Erythroblast (primary cell): ENCODE data around the gene SLC41A2.
A peak's percentile ranks its signal among the peaks of the same experiment; 100 is the strongest.
"Not testable (repeated sequence)": the region's sequence is repeated elsewhere in the genome, so short reads cannot be mapped to it uniquely, and the experiment has no call there.

ENCODE experiments used
- DNase-seq, 2 experiments: peaks; one replicate each; lab custom pipeline; 2025; lab: John Stamatoyannopoulos, UW
- GATA1 ChIP-seq: IDR thresholded peaks from 2 replicates; pipeline ENCODE4 v1.6.1; 2011; ENCODE audit warnings: low read depth, mild to moderate bottlenecking, control low read depth, low read length, moderate library complexity
- POLR2A ChIP-seq: IDR thresholded peaks from 2 replicates; pipeline ENCODE4 v1.6.1; 2011; ENCODE audit warnings: mild to moderate bottlenecking, low read length

Gene SLC41A2, protein sequence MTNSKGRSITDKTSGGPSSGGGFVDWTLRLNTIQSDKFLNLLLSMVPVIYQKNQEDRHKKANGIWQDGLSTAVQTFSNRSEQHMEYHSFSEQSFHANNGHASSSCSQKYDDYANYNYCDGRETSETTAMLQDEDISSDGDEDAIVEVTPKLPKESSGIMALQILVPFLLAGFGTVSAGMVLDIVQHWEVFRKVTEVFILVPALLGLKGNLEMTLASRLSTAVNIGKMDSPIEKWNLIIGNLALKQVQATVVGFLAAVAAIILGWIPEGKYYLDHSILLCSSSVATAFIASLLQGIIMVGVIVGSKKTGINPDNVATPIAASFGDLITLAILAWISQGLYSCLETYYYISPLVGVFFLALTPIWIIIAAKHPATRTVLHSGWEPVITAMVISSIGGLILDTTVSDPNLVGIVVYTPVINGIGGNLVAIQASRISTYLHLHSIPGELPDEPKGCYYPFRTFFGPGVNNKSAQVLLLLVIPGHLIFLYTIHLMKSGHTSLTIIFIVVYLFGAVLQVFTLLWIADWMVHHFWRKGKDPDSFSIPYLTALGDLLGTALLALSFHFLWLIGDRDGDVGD

DNA sequence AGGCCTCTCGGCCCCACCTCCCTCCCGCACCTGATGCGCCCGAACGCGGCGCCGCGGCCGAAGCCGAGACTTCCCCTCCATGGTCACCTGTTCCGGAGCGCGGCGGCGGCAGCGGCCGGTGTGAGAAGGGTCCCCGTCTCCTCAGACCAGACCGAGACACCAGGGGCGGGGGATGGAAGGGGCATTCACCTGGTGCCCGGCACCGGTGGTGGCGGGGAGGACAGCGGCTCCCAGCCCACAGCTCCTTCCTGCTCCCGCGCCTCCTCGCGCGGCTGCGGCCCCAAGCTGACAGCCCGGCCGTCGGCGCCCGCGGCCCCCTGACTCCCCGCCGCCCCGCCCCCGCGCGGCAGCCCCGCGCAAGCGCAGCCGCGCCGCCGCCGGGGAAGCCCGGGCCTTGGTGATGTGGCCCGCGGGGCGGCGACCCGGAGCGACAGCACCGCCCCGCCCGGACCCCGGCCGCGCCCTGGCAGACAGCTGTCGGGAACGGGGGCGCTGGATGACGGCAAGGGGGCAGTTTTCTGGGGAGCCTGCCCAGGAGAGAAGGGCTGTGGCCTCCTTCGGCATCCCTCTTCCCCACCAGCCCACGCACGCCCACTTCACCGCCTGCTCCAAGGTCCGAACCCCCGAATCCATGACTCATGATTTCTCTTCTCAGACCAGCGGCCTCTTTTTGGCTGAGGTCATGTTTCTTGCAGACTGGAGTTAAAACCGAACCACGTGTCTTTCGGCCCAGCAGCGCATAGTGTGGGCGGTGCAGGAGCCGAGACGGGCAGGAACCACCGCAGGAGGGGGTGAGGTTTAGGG is at the start of gene SLC41A2:
Gene SLC41A2, minus strand, starts transcription at position 290 of the 804 bp plus-strand sequence. CDS start 29,763 bp downstream, outside the sequence.
- no peak for TF ChIP-seq POLR2A
- TF ChIP-seq GATA1: no peak

DNA sequence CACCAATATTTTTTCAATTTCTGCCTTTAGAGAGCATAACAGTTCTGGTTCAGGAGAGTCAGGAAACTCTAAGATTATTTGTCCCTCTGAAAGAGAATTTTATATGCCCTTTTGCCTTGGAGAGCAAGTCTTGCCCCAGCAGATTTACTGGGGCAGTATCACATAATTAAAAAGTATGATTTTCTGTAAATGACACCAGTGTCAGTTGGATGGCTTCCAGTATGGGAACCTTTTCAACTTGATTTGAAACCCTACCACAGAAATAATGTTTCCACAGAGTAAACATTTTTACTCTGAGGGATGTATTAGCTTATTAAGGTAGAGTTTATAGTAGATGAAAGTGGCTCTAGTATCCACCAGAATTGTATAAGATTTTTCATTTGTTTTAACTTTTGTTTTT is 43.4 kb upstream of the SLC41A2 start:
- DNase-seq: no peak
- no peak for TF ChIP-seq POLR2A
- TF ChIP-seq GATA1: no peak

More for the DNA sequence above, at the start of gene SLC41A2:
- DNase-seq: peak; percentile 72 to 86

DNA sequence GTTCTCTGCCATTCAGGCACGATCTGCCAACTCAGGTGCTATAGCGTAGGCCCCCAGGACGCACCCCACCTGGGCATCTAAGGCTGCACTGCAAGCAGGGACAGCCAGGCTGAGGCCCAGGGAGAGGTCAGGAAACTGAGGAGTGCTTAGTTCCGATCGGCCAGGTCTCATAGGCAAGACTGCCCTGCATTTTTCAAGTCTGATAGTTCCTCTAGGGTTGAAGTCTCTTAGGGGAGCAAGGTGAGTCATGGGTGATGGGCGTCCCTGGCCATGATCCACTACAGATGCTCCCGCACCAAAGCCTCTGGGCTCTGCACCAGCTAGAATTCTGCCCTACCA is 41.2 kb upstream of the SLC41A2 start:
- DNase-seq: no peak
- TF ChIP-seq POLR2A: no peak
- TF ChIP-seq GATA1: no peak

DNA sequence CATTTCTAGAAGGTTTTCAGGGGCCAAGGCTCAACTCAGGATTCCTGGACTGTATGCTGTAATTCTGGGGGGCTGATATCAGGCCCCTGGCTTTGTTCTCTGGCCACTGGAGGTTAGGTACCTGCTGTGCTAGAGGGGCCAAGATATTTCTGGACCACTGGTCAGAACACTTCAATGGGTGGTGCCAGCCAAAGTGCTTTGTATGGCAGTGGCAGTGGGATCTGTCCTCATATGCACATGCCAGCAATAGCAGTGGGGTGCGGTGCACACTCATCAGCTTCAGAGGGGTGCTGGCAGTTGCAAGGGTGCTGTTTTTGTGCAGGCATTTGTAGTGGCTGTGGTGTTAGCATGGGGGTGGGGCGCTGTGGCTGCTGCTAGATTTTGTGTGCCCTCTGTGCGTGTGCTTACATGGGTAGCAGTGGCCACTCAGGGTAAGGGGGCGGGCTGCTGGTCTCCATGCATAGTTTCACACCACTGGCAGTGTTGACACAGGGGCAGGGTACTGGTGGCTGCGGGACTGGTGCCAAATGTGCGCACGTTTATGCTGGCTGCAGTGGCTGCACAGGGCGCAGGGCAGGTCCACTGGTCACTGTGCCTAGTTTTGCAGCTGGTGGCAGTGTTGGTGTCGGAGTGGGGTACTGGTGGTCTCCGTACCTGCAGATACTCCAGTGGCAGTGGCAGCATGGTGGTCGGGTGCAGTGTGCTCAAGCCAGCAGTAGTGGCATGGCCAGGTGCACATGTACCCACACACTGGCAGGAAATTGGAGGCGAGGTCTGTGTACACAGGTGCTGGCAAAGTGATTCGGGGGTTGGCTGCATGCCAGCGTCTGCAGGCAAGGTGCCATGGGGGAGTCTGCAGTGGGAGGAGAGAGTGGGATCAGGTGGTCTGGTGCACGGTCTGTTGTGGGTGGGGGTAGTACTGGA is 40.6 kb upstream of the SLC41A2 start:
- TF ChIP-seq POLR2A: no peak
- no peak for TF ChIP-seq GATA1
- DNase-seq: no peak

DNA sequence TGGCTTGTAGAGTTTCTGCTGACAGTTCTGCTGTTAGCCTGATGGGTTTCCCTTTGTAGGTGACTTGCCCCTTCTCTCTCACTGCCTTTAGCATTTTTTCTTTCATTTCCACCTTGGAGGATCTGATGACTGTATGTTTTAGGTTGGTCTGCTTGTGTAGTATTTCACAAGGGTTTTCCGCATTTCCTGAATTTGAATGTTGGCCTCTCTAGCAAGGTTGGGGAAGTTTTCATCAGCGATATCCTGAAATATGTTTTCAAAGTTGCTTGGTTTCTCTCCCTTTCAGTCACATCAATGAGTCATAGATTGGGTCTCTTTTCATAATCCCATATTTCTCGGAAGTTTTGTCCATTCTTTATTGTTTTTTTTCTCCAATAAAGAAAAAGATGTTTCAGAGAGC is 39.5 kb upstream of the SLC41A2 start:
- no peak for TF ChIP-seq POLR2A
- no peak for TF ChIP-seq GATA1

DNA sequence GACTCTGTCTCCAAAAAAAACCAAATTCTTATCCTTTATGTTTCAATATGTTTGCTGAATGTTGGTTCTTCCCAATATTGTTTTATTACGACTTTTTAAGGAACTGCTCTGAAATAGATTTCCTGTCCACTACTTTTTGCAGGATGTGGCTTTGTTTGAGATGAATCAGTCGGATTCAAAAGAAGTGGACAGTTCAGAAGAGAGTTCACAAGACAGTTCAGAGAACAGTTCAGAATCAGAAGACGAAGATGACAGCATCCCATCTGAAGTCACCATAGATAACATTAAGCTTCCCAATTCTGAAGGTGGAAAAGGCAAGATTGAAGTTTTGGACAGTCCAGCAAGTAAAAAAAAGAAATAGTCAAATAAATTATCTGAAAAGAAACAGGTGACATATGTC is 36.2 kb upstream of the SLC41A2 start:
- no peak for TF ChIP-seq GATA1
- no peak for TF ChIP-seq POLR2A
- no peak for DNase-seq

More for the DNA sequence above, 39.5 kb upstream of the SLC41A2 start:
- DNase-seq: no peak

DNA sequence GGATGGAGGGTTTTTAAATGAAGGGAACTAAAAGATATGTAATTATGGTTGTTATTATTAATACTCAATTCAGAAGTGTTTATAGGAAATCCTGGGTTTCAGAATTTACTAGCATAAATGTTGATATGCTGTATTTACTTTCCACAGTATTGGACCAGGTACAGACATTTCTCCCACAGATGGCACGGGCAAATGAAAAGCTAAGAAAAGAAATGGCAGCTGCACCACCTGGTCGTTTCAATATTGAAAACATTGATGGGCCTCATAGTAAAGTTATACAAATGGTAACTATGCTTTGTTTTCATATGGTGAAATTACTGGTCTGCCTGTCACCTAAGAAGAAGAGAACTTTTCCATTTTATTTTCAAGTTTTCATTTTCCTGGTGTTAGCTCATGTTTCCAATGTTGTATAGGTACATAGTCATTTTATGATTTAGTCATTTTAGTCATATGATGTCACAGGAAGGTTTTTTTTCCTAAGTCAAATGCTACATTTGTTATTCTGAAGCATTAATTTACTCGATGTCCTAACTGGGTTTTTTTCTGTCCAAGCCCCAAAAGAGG is 33.6 kb upstream of the SLC41A2 start:
- TF ChIP-seq POLR2A: no peak
- DNase-seq: no peak

DNA sequence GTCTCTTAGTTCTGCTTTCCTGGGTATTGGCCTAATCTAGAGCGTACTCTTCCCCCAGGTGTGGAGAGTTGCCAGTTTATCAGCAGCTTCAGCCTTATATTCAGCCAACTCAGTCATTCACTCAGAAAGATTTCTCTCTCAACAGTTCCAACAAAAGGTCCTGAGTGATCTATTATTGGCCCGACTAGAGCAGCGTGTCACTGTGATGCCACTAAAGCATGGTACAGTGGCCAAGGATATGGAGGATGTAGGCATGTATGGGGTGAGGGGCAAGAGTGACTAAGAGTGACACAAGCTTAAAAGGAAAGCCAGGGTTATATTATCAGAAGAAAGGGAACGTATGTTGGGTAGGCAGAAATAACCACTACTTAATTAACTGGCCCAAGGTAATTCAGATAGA is 32.9 kb upstream of the SLC41A2 start:
- no peak for DNase-seq
- no peak for TF ChIP-seq GATA1
- TF ChIP-seq POLR2A: no peak

DNA sequence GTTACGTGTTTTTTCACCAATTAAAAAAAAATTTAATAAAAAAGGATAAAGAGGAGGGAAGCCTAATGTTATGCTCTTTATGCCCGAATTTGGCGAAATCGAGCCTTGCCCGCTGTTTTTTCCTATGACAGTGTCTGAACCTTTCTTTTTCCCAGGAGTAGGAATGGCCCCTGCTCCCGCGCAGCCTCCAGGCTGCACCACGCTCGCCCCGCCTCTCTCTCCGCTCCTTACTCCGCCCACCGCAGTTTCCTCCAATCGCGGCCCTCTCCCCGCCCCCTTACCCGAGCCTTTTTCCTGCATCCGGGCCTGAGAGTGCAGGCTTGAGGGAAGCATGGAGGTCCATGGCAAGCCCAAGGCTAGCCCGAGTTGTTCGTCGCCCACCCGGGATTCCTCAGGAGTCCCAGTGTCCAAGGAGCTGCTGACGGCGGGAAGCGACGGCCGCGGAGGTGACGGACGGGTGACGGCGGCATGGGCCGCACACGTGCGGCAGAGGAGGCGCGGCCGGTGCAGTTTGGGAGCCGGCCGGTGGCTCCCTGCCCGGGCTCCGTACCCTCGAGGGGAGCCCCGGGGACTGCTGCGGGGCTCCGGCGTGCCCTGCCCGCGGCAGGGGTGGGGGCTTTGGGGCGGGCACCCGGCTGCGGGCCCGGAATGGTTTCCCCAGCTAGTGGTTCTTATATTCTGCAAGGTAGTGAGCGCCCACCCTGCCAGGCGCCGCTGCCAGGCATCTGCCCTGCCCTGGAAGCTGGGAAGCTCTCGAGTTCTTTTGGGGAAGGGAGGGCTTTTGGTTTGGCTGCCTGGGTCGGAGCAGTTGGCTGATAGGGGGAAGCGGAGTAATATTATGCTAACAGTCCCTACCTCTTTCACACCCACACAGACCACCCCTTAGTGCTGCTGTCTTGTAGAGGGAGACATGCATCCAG is 28.2 kb upstream of the SLC41A2 start, which contains the start of gene NOPCHAP1:
Gene NOPCHAP1, plus strand, starts transcription at position 295 of the 920 bp plus-strand sequence. Its CDS starts 37 bp downstream, at position 332.
- TF ChIP-seq GATA1 (no peak), POLR2A (peak; percentile 58)
- peak; percentile 80 to 85 for DNase-seq

DNA sequence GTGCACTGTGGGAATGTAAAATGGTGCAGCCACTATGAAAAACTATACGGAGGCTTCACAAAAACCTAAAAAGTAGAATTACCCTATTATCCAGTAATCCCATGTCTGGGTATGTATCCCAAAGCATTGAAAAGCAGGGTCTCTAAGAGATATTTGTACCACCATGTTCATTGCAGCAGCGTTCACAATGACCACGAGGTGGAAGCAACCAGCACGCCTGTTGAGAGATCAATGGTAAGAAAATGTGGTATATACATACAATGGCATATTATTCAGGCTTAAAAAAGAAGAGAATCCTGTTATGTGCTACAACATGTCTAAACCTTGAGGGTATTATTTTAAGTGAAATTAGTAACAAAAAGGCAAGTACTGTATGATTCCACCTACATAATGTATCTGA is 27.1 kb upstream of the SLC41A2 start:
- no peak for DNase-seq
- TF ChIP-seq POLR2A (no peak), GATA1 (no peak)

DNA sequence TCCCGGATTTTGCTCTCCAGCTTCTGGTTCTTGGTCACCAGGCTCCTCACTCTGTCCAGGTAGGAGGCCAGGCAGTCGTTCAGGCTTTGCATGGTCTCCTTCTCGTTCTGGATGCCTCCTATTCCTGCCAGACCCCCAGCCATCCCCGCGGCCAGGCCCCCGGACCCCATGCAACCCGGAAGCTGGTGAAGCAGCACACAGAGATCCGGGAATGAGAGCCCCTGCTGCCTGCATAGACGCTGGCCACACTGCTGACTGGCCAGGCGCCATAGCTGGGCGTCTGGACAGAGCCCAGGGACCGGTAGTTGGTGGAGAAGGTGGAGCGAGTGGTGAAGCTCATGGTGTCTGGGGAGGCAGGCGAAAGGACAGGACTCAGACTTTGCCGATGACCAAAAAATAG is 19.6 kb upstream of the SLC41A2 start:
- not testable (repeated sequence) for DNase-seq

DNA sequence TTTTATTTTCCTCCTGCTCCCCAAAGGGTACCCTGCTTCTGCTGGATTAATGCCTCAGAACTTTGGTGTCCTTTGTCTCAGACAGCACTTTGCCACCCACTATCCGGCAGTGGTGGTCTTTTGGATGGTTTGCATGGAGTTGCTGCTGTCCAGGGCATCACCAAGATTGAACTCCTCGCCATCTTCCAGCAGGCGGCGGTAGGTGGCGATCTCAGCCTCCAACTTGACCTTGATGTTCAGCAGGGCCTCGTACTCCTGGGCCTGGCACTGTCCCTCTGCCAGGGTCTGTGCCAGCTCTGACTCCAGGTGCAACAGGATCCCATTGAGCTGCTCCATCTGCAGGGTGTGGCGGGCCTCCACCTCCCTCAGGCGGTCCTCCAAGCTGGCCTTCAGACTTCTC is 18.6 kb upstream of the SLC41A2 start:
- DNase-seq: peak in 1 of 2 experiments; percentile 7
- TF ChIP-seq POLR2A (no peak), GATA1 (no peak)
